ENCODE measurements around the gene ITGA7.

ITGA7 gene

DNA sequence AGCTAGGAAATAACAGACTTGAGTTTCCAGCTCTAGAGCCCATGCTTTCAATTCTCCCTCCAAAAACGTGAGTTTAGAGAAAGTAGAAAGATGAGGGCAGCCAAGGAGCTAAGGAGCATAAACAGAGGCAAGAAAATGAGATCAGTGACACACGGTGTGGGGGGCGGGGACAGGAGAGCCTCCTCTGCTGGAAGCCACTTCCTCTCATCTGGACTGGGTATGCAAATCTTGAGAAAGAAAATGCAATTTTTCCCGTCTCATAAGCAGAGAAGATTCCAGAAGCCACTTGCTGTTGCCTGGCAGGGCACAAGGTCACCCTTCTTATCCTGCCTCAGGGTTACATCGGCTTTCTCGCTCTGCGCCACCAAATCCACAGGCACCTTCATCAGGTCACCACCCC lies 65.0 kb downstream of the ITGA7 start:
- DNase-seq (ENCODE audit: low spot score): no peak

DNA sequence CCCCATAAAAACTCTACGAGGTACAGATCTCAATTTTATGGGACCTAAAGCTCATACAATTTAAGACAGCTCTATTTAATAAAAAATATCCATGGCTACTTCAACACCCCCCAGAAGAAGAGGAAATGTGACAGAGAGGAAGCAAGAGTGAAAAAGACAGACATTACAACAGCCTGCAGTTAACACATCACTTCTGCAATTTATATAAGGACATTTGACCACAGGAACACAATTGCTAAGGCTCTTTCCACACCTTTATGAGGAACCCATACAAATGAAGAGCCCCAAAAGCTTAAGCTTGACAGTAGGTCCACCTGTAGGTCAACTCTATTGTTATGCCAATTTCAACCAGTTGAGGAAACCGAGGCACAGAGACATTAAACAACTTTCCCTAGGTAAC lies 65.4 kb downstream of the ITGA7 start:
- no peak for DNase-seq (ENCODE audit: low spot score)

DNA sequence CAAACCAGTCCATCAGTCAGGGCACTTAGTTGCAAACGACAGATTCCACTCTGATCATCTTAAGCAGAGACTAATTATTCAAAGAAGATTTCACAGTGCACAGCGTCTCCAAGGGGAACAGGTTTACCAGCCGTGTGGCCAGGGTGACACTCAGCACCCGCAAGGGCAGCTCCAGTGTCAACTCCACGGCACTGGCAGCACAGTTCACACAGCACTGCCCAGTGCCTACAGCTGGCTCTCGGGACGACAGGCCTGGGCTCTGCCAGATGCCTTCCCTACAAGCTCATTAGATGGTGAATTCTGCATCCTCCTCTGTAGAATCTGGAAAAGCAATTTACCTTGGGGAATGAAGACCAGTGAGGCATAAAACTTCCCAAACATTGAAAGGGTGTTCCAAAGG lies 66.1 kb downstream of the ITGA7 start:
- no peak for DNase-seq (ENCODE audit: low spot score)

DNA sequence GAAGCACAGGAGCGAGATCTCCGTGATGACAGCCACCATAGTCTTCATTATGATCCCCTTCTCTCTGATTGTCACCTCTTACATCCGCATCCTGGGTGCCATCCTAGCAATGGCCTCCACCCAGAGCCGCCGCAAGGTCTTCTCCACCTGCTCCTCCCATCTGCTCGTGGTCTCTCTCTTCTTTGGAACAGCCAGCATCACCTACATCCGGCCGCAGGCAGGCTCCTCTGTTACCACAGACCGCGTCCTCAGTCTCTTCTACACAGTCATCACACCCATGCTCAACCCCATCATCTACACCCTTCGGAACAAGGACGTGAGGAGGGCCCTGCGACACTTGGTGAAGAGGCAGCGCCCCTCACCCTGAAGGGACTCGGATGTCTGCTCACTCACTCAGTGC lies 70.2 kb downstream of the ITGA7 start:
- DNase-seq (ENCODE audit: low spot score): no peak

DNA sequence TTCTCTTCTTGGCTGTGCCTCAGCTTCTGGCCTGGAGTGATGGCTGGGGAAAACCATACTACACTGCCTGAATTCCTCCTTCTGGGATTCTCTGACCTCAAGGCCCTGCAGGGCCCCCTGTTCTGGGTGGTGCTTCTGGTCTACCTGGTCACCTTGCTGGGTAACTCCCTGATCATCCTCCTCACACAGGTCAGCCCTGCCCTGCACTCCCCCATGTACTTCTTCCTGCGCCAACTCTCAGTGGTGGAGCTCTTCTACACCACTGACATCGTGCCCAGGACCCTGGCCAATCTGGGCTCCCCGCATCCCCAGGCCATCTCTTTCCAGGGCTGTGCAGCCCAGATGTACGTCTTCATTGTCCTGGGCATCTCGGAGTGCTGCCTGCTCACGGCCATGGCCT lies 70.9 kb downstream of the ITGA7 start, which contains the start of gene OR10P1:
Gene OR10P1 (plus strand): TSS at position 40 of the 400 bp plus-strand sequence. CDS start 0 bp downstream, at position 40.
- no peak for DNase-seq (ENCODE audit: low spot score)

DNA sequence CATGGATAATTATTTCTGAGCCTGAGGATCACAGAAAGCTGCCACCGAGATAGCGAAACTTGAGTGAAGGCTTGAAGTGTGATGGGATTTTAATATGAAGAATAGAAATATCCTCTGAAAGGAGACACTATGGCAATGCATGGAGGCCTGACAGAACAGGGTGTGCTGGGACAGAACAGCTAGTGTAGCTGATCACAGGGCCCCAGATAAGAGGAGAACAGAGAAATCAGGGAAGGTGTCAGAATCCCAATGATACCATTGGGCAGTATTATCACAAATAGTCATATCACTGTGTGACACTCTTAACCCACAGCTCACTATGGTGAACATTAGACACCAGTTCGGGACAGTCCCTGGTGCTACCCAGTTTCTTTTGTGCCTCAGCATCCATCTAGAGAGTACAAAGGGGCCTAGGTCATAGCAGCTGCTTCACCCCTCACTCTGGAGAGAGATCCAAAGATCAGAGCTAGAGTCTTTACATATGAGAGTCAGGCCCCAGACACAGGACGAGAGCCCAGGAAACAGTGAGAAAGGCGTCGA lies 71.5 kb downstream of the ITGA7 start:
- DNase-seq (ENCODE audit: low spot score): no peak

Data from LoVo (cell line).